ENCODE data around the gene CYP27B1. TPM values are rescaled to one million over a fixed set of nuclear protein-coding genes. Genes with fewer than 3 reads are reported as not detected.
"Not testable (repeated sequence)": the region's sequence is repeated elsewhere in the genome, so short reads cannot be mapped to it uniquely, and the experiment has no call there.

CYP27B1 gene
- total and polyA plus RNA-seq, 7 experiments from 2014 or later = 0.20 to 2.6 (median 1.6) TPM; not detected in 1

DNA sequence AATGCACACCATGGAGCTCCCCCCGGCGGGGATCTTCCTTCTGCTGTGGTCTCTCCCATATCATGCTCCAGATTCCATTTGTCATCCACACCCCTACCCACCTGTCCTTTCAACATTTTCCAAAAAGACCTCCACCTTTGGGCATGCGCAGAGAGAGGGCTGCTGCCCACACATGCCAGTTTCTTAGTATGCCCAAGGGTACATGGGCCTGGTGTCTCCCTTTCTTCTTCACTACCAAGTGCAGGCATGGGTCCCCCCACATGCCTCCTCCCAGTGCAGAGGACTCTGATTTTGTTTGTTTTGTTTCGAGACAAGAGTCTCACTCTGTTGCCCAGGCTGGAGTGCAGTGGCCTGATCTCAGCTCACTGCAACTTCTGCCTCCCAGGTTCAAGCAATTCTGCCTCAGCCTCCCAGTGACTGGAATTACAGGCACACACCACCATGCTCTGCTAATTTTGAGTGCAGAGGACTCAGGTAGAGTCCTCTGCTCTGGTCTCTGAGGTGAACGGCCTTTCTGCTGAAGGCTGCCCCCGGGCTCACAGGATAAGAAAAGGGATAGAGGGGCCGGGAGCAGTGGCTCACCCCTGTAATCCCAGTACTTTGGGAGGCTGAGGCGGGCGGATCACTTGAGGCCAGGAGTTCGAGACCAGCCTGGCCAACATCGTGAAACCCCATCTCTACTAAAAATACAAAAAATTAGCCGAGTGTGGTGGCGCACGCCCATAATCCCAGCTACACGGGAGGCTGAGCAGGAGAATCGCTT lies 44.9 kb downstream of the CYP27B1 start:
- H3K4me1 Mint-ChIP-seq = peaks cover 12 to 28% (median 18%) of the 10 kb centered on the region in 7 donors
- H3K4me1 ChIP-seq (ENCODE audit: control insufficient read depth in 2 of 2, insufficient read depth in 2 of 2, low read length in 2 of 2); H3K9me3 Mint-ChIP-seq: not testable (repeated sequence)

DNA sequence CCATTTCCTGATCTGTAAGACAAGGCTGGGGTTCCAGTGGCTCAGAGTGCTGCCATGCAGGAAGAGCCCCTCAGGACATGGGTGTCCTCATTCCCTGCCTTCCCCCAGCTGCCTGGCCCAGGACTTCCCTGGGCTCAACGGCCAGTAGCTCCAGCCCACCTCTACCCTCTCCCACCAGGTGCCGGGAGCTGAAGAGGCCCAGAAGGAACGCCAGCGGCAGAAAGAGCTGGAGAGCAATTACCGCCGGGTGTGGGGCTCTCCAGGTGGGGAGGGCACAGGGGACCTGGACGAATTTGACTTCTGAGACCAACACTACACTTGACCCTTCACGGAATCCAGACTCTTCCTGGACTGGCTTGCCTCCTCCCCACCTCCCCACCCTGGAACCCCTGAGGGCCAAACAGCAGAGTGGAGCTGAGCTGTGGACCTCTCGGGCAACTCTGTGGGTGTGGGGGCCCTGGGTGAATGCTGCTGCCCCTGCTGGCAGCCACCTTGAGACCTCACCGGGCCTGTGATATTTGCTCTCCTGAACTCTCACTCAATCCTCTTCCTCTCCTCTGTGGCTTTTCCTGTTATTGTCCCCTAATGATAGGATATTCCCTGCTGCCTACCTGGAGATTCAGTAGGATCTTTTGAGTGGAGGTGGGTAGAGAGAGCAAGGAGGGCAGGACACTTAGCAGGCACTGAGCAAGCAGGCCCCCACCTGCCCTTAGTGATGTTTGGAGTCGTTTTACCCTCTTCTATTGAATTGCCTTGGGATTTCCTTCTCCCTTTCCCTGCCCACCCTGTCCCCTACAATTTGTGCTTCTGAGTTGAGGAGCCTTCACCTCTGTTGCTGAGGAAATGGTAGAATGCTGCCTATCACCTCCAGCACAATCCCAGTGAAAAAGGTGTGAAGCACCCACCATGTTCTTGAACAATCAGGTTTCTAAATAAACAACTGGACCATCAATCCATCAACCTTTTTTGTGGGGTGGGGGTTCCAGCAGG lies 46.0 kb downstream of the CYP27B1 start:
- Mint-ChIP-seq H3K4me1 (peaks cover 10 to 28% (median 18%) of the 10 kb centered on the region in 7 donors), H3K27me3 (no peaks in the 10 kb centered on the region), H3K4me3 (no peak overlapping the region), H3K27ac (peak overlapping the region in 4 of 9 donors; percentile 25 to 66 (median 39)), H3K9me3 (no peaks in the 10 kb centered on the region), H3K36me3 (peaks cover 7 to 22% (median 15%) of the 10 kb centered on the region in 5 donors)
- Histone ChIP-seq H3K36me3 (ENCODE audit: control insufficient read depth in 2 of 3, insufficient read depth in 3 of 3, low read length in 3 of 3) (peaks cover 14 to 62% (median 18%) of the 10 kb centered on the region in 3 experiments), H3K27ac (ENCODE audit: low read depth, low read length) (no peak overlapping the region), H3K4me3 (ENCODE audit: low read length) (no peak overlapping the region), H3K4me1 (ENCODE audit: control insufficient read depth in 2 of 2, insufficient read depth in 2 of 2, low read length in 2 of 2) (no peaks in the 10 kb centered on the region), H3K9me3 (ENCODE audit: control insufficient read depth in 2 of 3, low read length in 3 of 3) (no peaks in the 10 kb centered on the region), H3K27me3 (ENCODE audit: control insufficient read depth in 2 of 2, insufficient read depth in 2 of 2, low read length in 2 of 2) (no peaks in the 10 kb centered on the region)
- intact Hi-C loops (cut with micrococcal nuclease) = no loop called here
- DNase-seq (no peak), ATAC-seq (no peak)
- ChIA-PET POLR2A (interaction anchor here (0.6 to 1.0 kb wide), 2 partner anchors 18 to 83 kb away, joined by 3 read pairs; no protein-coding TSS in a partner anchor), CTCF (interaction anchor here (0.6 kb wide), 1 partner anchor 466 kb away, joined by 4 read pairs; no protein-coding TSS in a partner anchor)

More for the DNA sequence above, 44.9 kb downstream of the CYP27B1 start:
- intact Hi-C loops (cut with micrococcal nuclease); H3K27me3 ChIP-seq (ENCODE audit: control insufficient read depth in 2 of 2, insufficient read depth in 2 of 2, low read length in 2 of 2); H3K27me3 Mint-ChIP-seq; H3K4me3 ChIP-seq (ENCODE audit: low read length); H3K27ac ChIP-seq (ENCODE audit: low read depth, low read length); H3K4me3 Mint-ChIP-seq; DNase-seq; H3K9me3 ChIP-seq (ENCODE audit: control insufficient read depth in 2 of 3, low read length in 3 of 3); ATAC-seq: not testable (repeated sequence)
- POLR2A ChIA-PET = interaction anchor here (1.2 to 2.7 kb wide), 3 partner anchors 11 to 29 kb away, joined by 5 to 10 read pairs (median 7); no protein-coding TSS in a partner anchor
- Mint-ChIP-seq H3K36me3 (peaks cover 7 to 23% (median 15%) of the 10 kb centered on the region in 5 donors), H3K27ac (peak overlapping the region in 4 of 9 donors; percentile 34 to 74 (median 57))
- CTCF ChIA-PET = interaction anchor here (0.7 kb wide), 1 partner anchor 1733 kb away, joined by 6 read pairs; no protein-coding TSS in a partner anchor
- H3K36me3 ChIP-seq (ENCODE audit: control insufficient read depth in 2 of 3, insufficient read depth in 3 of 3, low read length in 3 of 3) = peaks cover 8 to 60% (median 15%) of the 10 kb centered on the region in 3 experiments

DNA sequence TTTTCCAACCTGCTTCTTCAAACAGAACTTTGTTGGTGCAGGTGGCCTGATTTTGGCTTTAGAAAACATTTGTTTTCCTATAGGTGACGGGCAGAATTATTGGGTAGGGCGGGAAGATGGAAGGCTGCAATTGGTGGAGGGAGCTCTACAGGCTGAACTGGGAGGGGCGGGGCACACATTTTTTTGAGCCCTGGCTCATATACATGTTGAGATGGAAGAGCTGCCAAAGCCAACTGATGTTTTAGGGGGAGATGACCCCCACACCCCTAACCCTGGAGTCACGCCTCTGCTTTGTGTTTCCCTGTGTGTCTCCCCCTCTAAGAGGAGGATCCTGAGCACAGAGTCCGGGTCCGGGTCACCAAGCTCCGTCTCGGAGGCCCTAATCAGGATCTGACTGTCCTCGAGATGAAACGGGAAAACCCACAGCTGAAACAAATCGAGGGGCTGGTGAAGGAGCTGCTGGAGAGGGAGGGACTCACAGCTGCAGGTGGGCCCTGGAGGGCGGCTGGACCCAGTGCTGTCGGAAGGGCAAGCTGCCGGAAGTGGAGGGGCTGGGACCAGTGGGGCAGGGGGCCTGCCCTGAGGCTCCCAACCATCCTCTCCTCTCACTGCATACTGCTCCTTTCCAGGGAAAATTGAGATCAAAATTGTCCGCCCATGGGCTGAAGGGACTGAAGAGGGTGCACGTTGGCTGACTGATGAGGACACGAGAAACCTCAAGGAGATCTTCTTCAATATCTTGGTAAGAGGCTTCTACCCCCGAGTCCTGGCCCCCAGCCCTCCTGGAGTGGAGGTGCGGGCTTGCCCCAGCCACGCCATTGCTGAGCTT lies 46.9 kb downstream of the CYP27B1 start:
- H3K27ac Mint-ChIP-seq = peak overlapping the region; percentile 8 to 93 (median 23)
- H3K27ac ChIP-seq (ENCODE audit: low read depth, low read length) = no peak overlapping the region
- peaks cover 10 to 26% (median 15%) of the 10 kb centered on the region in 5 donors for H3K36me3 Mint-ChIP-seq
- no peaks in the 10 kb centered on the region for H3K27me3 Mint-ChIP-seq
- no peak overlapping the region for H3K4me3 ChIP-seq (ENCODE audit: low read length)
- H3K9me3 ChIP-seq (ENCODE audit: control insufficient read depth in 2 of 3, low read length in 3 of 3) = no peaks in the 10 kb centered on the region
- intact Hi-C loops (cut with micrococcal nuclease) = no loop called here
- H3K4me1 Mint-ChIP-seq = peaks cover 5 to 26% (median 16%) of the 10 kb centered on the region in 7 donors
- ChIA-PET CTCF (interaction anchor here (0.6 kb wide), 1 partner anchor 465 kb away, joined by 4 read pairs; no protein-coding TSS in a partner anchor), POLR2A (interaction anchor here (1.0 kb wide), 1 partner anchor 19 kb away, joined by 3 read pairs; no protein-coding TSS in a partner anchor)
- DNase-seq (no peak), ATAC-seq (no peak)
- H3K4me3 Mint-ChIP-seq = no peak overlapping the region
- no peaks in the 10 kb centered on the region for H3K9me3 Mint-ChIP-seq
- no peaks in the 10 kb centered on the region for H3K27me3 ChIP-seq (ENCODE audit: control insufficient read depth in 2 of 2, insufficient read depth in 2 of 2, low read length in 2 of 2)
- peaks cover 15 to 65% (median 18%) of the 10 kb centered on the region in 3 experiments for H3K36me3 ChIP-seq (ENCODE audit: control insufficient read depth in 2 of 3, insufficient read depth in 3 of 3, low read length in 3 of 3)
- no peaks in the 10 kb centered on the region for H3K4me1 ChIP-seq (ENCODE audit: control insufficient read depth in 2 of 2, insufficient read depth in 2 of 2, low read length in 2 of 2)

DNA sequence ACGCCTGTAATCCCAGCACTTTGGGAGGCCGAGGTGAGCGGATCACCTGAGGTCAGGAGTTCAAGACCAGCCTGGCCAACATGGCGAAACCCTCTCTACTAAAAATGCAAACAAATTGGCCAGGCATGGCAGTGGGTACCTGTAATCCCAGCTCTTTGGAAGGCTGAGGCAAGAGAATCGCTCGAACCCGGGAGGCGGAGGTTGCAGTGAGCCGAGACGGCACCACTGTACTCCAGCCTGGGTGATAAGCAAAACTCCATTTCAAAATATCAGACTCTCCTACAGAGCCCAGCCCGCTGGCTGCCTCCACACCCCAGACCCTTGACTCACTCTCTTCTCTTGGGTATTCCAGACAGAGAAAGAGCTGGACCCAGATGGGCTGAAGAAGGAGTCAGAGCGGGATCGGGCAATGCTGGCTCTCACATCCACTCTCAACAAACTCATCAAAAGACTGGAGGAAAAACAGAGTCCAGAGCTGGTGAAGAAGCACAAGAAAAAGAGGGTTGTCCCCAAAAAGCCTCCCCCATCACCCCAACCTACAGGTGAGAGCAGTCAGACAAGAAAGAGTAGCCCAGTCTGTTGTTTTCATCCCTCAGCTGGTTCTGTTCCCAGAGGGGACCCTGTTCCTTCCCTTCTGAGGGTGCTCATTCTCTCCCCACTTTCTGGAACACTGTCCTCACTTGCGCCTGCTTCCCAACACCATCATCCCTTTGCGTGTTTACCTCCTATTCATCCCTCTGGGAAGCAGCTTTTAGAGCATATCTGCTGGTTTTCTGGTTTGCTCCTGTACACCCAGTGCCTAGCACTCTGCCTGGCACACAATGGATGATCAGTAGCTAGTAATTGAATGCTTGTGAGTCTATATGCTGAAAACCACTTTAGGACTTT lies 48.0 kb downstream of the CYP27B1 start:
- no peaks in the 10 kb centered on the region for H3K27me3 ChIP-seq (ENCODE audit: control insufficient read depth in 2 of 2, insufficient read depth in 2 of 2, low read length in 2 of 2)
- peaks cover 15 to 72% (median 18%) of the 10 kb centered on the region in 3 experiments for H3K36me3 ChIP-seq (ENCODE audit: control insufficient read depth in 2 of 3, insufficient read depth in 3 of 3, low read length in 3 of 3)
- intact Hi-C loops (cut with micrococcal nuclease) = no loop called here
- Mint-ChIP-seq H3K27me3 (no peaks in the 10 kb centered on the region), H3K9me3 (no peaks in the 10 kb centered on the region), H3K4me1 (peaks cover 2 to 19% (median 11%) of the 10 kb centered on the region in 7 donors), H3K4me3 (no peak overlapping the region), H3K27ac (peak overlapping the region in 7 of 9 donors; percentile 18 to 93 (median 28)), H3K36me3 (peaks cover 10 to 26% (median 15%) of the 10 kb centered on the region in 5 donors)
- POLR2A ChIA-PET = interaction anchor here (0.7 to 1.0 kb wide), 2 partner anchors 22 to 23 kb away, joined by 3 to 4 read pairs; no protein-coding TSS in a partner anchor
- ATAC-seq = no peak
- H3K4me1 ChIP-seq (ENCODE audit: control insufficient read depth in 2 of 2, insufficient read depth in 2 of 2, low read length in 2 of 2) = no peaks in the 10 kb centered on the region
- CTCF ChIA-PET = no interaction called here
- no peak for DNase-seq
- no peak overlapping the region for H3K4me3 ChIP-seq (ENCODE audit: low read length)
- H3K27ac ChIP-seq (ENCODE audit: low read depth, low read length) = no peak overlapping the region
- no peaks in the 10 kb centered on the region for H3K9me3 ChIP-seq (ENCODE audit: control insufficient read depth in 2 of 3, low read length in 3 of 3)

DNA sequence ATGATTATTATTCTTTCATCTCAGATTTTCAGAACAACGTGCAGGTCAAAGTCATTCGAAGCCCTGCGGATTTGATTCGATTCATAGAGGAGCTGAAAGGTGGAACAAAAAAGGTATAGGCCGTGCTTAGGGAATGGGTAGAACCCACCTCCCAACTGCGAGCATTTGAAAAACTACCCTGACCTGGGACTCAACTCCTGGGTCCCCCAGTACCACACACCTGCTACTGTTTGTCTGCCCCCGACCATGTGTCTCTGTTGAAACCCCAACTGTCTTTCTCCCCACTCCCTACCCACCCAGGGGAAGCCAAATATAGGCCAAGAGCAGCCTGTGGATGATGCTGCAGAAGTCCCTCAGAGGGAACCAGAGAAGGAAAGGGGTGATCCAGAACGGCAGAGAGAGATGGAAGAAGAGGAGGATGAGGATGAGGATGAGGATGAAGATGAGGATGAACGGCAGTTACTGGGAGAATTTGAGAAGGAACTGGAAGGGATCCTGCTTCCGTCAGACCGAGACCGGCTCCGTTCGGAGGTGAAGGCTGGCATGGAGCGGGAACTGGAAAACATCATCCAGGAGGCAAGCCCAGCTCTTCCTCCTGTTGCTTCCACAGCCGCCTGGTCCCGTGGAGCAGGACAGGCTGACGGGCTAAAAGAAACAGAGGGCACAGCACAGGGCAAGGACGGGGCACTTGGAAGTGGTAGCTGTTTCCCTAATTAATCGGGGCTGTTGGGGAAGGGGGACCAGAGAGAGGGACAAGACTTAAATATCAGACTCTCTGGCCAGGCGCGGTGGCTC lies 48.8 kb downstream of the CYP27B1 start:
- H3K4me1 ChIP-seq (ENCODE audit: control insufficient read depth in 2 of 2, insufficient read depth in 2 of 2, low read length in 2 of 2) = no peaks in the 10 kb centered on the region
- Mint-ChIP-seq H3K4me1 (peaks cover 0 to 16% (median 6%) of the 10 kb centered on the region in 7 donors), H3K36me3 (peaks cover 10 to 26% (median 15%) of the 10 kb centered on the region in 5 donors), H3K27ac (peak overlapping the region in 5 of 9 donors; percentile 21 to 75 (median 48)), H3K9me3 (no peaks in the 10 kb centered on the region), H3K27me3 (no peaks in the 10 kb centered on the region), H3K4me3 (no peak overlapping the region)
- no peak overlapping the region for H3K27ac ChIP-seq (ENCODE audit: low read depth, low read length)
- DNase-seq = no peak
- ATAC-seq = no peak
- H3K27me3 ChIP-seq (ENCODE audit: control insufficient read depth in 2 of 2, insufficient read depth in 2 of 2, low read length in 2 of 2) = no peaks in the 10 kb centered on the region
- peaks cover 15 to 81% (median 18%) of the 10 kb centered on the region in 3 experiments for H3K36me3 ChIP-seq (ENCODE audit: control insufficient read depth in 2 of 3, insufficient read depth in 3 of 3, low read length in 3 of 3)
- CTCF ChIA-PET = interaction anchor here (0.6 kb wide), 1 partner anchor 17 kb away, joined by 4 read pairs; no protein-coding TSS in a partner anchor
- POLR2A ChIA-PET = interaction anchor here (1.0 kb wide), 1 partner anchor 23 kb away, joined by 4 read pairs; no protein-coding TSS in a partner anchor
- intact Hi-C loops (cut with micrococcal nuclease) = no loop called here
- no peaks in the 10 kb centered on the region for H3K9me3 ChIP-seq (ENCODE audit: control insufficient read depth in 2 of 3, low read length in 3 of 3)
- no peak overlapping the region for H3K4me3 ChIP-seq (ENCODE audit: low read length)
